HG02610 (cell line): ENCODE data around the gene TMEM41B.

Source experiments
- ATAC-seq: cut with Tn5 transposase; IDR thresholded peaks from one replicate; pipeline ENCODE4 v1.9.1; 2021; ENCODE audit warnings: mild to moderate bottlenecking, moderate library complexity; ENCODE audit not compliant: unreplicated experiment

TMEM41B gene

DNA sequence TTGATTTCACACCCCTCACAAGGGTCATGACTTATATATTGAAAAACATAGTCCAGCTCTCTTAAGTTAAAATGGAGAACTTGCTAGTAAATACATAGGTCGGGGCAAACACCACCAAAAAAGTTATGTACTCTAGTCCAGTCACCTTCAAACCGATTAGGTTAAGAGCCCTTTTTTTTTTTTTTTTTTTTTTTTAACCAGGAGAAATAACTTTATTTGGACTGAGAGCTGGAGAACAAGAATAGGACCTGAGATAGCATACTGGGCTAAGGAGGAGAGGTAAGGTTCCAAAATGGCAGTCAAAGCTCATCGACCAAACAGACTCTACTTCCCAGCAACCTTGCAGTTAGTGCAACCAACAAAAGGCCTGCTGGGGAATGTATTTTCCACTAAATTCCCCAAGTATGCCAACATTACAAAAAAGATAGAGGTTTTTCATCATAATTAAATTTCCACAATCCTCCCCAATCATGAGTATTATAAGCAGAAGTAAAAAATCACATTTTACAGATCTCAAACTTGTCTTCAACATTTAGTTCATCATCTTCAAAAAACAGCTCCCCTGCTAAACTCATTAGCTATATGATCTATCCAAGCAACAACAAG lies 3.8 kb downstream of the TMEM41B start:
- no peak for ATAC-seq

DNA sequence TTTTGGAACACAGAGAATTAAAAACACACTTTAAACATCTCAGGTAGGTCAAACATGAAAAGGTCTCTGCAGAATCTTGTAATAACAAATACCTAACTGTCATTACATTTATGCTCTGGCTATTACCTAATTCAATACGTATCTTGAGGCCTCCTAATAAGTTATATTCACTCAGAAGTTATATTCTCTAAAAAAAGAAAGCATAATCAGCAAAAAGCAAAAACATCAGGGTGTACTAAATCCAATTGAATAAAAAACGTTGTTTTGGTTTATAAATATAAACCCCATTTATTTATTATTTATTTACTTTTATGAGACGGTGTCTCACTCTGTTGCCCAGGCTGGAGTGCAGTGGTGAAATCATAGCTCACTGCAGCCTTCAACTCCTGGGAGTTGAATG lies 10.2 kb downstream of the TMEM41B start:
- no peak for ATAC-seq

GRCh38 chr11:9302448-9302847 lies 11.9 kb downstream of the TMEM41B start:
- ATAC-seq = no peak

DNA sequence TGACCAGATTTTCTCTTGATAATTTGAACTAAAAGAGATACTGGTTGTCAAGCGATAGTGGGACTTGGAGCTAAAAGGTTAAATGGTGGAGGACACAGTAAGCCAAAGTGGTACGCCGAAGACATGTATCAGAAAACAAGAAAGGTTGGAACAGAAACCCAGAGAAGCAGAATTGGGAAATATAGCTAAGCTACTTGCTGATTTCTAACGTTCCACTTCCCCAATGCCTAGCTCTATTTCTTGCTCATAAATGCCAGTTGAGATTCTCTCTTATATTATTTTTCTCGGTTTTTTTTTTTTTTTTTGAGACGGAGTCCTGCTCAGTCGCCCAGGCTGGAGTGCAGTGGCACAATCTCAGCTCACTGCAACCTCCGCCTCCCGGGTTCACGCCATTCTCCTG lies 12.7 kb downstream of the TMEM41B start:
- no peak for ATAC-seq

GRCh38 chr11:9293646-9294045 lies 20.7 kb downstream of the TMEM41B start:
- no peak for ATAC-seq

DNA sequence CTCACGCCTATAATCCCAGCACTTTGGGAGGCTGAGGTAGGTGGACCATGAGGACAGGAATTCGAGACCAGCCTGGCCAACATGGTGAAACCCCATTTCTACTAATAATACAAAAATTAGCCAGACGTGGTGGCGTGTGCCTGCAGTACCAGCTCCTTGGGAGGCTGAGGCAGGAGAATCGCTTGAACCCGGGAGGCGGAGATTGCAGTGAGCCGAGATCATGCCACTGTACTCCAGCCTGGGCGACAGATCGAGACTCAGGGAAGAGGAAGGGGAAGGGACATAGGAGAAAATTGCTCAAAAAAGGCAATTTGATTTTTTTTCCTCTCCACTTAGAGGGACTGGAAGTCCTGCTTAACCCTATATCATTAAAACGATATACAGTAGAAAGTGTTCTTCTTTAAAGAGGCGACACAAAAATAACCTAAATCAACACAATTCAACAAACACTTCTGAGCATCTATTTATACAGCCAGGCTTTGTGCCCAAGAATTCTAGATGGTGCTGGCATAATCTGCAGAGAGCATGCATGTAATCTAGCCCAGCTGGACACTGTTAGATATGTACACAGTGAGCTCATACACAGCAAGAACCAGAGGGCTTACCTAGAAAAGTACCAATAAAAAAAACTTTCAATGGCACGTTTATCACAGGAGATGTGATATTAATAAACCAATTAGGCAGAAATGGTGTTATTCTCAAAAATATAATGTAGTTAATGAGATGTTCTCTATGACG lies 28.4 kb downstream of the TMEM41B start:
- no peak for ATAC-seq

- ATAC-seq = peak; percentile 93
Measured at GRCh38 chr11:9280655-9281301, 33.6 kb downstream of the TMEM41B start.

- ATAC-seq = no peak
Measured at GRCh38 chr11:9277176-9277575, 37.2 kb downstream of the TMEM41B start.

GRCh38 chr11:9276571-9276970 lies 37.8 kb downstream of the TMEM41B start:
- ATAC-seq = no peak

DNA sequence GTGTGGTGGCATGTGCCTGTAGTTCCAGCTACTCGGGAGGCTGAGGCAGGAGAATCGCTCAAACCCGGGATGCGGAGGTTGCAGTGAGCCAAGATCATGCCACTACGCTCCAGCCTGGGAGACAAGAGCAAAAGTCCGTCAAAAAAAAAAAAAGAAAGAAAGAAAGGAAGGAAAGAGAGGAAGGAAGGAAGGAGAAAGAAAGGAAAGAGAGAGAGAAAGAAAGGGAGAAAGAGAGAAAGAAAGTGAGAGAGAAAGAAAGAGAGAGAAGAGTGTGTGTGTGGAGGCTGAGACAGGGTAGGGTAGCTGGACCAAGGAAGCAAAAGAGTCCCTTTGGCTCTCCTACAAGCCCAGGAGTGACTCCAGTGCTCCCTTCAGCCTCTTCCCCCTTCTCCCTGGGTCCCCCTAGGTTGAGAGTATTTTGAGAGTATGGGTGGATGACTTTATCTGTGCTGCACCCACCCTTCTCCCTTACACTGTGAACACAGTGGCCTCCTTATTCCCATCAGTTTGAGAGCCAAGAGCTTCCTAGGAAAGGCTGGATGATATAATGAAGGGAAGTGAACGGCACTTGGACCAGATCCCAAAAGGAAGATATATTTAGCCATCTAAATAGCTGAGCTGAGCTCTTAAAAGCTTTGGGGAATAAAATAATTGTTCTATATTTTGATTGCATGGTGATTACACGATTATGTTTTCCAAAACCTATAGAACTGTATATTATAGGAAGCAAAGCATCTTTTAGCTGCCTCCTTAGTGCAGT lies 39.7 kb downstream of the TMEM41B start:
- ATAC-seq = no peak

DNA sequence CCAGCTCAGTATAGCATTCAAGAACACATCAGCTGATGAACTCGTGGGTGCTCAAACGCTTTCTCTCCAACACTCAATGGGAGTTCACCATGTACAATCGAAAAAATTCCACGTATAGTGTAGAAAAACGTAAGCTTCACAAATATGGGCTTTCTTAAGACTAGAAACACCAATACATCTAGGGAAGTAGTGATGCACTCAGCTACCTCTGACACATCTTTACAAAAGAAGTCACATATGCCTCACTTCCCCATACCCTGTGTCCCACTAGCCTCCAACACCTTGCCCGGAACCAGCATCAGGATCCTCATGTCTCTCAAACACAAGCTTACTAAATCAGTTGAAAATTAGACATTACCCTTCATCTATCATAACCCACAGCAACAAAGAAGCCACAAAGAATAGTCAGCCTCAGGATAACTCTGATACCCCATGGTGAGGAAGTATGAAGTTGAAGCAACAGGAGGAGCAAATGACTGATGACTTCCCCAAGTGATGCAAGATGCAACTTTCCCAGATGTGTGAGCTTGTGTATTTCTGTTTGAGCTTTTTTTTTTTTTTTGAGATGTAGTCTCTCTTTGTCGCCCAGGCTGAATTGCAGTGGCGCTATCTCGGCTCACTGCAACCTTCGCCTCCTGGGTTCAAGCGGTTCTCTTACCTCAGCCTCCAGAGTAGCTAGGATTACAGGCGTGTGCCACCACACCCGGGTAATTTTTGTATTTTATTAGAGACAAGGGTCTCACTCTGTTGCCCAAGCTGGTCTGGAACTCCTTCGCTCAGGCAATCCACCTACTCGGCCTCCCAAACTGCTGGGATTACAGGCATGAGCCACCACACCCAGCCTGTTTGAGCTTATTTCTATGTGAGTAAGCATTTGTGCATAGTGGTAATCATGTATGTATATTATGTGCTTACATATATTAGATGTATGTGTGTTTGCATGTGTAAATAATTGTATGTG lies 40.7 kb downstream of the TMEM41B start:
- no peak for ATAC-seq

DNA sequence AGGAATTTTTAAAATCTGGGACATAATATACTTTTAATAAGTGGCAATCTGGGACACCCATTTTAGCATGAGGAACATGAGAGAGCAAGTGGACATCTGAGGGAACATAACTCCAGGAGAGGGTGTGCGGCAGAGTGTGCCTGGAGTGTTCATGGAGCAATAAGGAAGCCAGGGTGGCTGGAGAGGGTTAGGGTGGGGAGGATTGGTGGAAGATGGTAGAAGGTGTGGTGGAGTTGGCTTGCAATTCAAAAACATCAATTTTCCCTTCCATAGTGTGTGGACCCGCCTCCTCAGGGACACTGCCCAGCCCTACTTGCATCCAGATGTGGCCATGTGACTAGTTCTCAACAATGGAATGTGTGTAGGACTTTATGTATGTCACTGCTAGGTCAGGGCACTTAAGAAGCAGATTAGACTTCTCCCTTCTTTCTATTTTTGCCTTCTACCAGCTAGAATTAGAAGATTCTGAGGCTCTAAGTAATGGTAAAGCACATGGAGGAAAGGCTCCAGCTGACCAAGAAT lies 44.8 kb downstream of the TMEM41B start:
- ATAC-seq = no peak

- no peak for ATAC-seq
Measured at GRCh38 chr11:9267680-9268079, 46.7 kb downstream of the TMEM41B start.

- no peak for ATAC-seq
Measured at GRCh38 chr11:9266926-9267325, 47.5 kb downstream of the TMEM41B start.

DNA sequence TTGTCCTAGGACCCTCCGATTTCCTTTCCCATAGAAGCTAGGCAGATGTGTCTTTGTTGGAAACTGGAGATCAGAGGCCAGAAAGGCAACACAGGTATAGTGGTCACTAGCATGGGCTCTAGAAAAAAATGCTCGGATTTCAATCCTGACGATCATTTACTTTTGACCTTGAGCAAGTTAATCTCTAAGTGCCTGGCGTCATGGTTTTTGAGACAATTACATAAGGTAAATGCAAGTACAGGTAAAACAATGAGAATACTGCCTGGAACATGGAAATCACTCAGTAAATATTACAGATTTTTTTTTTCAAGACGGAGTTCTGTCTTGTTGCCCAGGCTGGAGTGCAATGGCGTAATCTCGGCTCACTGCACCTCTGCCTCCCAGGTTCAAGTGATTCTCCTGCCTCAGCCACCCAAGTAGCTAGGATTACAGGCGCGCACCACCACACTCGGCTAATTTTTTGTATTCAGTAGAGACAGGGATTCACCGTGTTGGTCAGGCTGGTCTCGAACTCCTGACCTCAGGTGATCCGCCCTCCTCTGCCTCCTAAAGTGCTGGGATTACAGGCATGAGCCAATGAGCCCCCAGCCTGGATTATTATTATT lies 48.2 kb downstream of the TMEM41B start:
- no peak for ATAC-seq

GRCh38 chr11:9265211-9266131 lies 48.9 kb downstream of the TMEM41B start, which contains the start of gene DENND5A:
TSS of gene DENND5A (minus strand) at chr11:9265350. CDS start at chr11:9265069, 281 bp downstream.
- ATAC-seq = peak; percentile 47

GRCh38 chr11:9264316-9265210 lies 49.8 kb downstream of the TMEM41B start:
- peak; percentile 15 for ATAC-seq
